GM12878 (cell line): ENCODE results near the gene SPI1. TPM values are rescaled to one million over a fixed set of nuclear protein-coding genes. Genes with fewer than 3 reads are reported as not detected.

Experiments used
- ASH2L ChIP-seq: fragments of 300-600, 200-600 bp; sonication (generic); IDR thresholded peaks from 2 replicates; pipeline ENCODE4 v1.6.1; 2017; ENCODE audit warnings: low read depth, mild to moderate bottlenecking, borderline replicate concordance
- CBFB ChIP-seq: IDR thresholded peaks from 2 replicates; pipeline ENCODE4 v1.6.1; 2016; ENCODE audit warnings: antibody characterized with exemption, low read depth
- CEBPB ChIP-seq, 2 experiments: fragments of 150-350 bp in 1 of 2; IDR thresholded peaks; 2 replicates each; pipeline ENCODE4 v1.6.1; 2012 to 2014; ENCODE audit warnings: low read depth in 2 of 2, low read length in 2 of 2, borderline replicate concordance in 1 of 2, inconsistent platforms in 1 of 2
- CHD2 ChIP-seq: IDR thresholded peaks from 2 replicates; pipeline ENCODE4 v1.6.1; 2011; ENCODE audit warnings: low read depth, low read length, improper control_type of control experiment, borderline replicate concordance
- JUNB ChIP-seq: IDR thresholded peaks from 2 replicates; pipeline ENCODE4 v1.6.1; 2016; ENCODE audit warnings: antibody characterized with exemption, mild to moderate bottlenecking
- POLR2AphosphoS5 ChIP-seq: IDR thresholded peaks from 2 replicates; pipeline ENCODE4 v1.6.1; 2011; ENCODE audit warnings: mild to moderate bottlenecking, low read length, inconsistent platforms
- RFX5 ChIP-seq: IDR thresholded peaks from 2 replicates; pipeline ENCODE4 v1.6.1; 2011; ENCODE audit warnings: low read depth, low read length, improper control_type of control experiment
- SIN3A ChIP-seq: IDR thresholded peaks from 2 replicates; pipeline ENCODE4 v1.6.1; 2012; ENCODE audit warnings: low read depth, low read length, improper control_type of control experiment
- TCF7 ChIP-seq: IDR thresholded peaks from 2 replicates; pipeline ENCODE4 v1.6.1; 2014; ENCODE audit warnings: antibody characterized with exemption, borderline replicate concordance
- YBX1 ChIP-seq: fragments of 450-650 bp; IDR thresholded peaks from 2 replicates; pipeline ENCODE4 v1.6.1; 2016; ENCODE audit warnings: antibody characterized with exemption
- ZNF207 ChIP-seq: fragments of 450-650 bp; IDR thresholded peaks from 2 replicates; pipeline ENCODE4 v1.6.1; 2014; ENCODE audit warnings: antibody characterized with exemption, mild to moderate bottlenecking, borderline replicate concordance
- polyA plus RNA-seq, 11 experiments: library from polyadenylated mRNA; depleted of rRNA in 4 of 11; unstranded in 6 of 11; stranded (reverse) in 5 of 11; fragments of >200 nt; fragmentation: Nextera tagmentation in 4 of 11; fragmentation: Illumina TruSeq in 1 of 11; extraction: Ambion mirVana in 4 of 11; extraction: Trizol in 1 of 11; gene quantifications; 1 replicate in 1 of 11; 2 replicates in 10 of 11; pipeline versions ENCODE4 v1.2.1 to v1.2.3, GENCODE V29; 2011 to 2016; ENCODE audit warnings: inconsistent platforms in 2 of 11, missing spikeins in 2 of 11, low read depth in 1 of 11
- total RNA-seq, 4 experiments: library from RNA; depleted of rRNA in 3 of 4; stranded (reverse); fragments of >200 nt in 3 of 4; fragmentation: Illumina TruSeq in 1 of 4; extraction: Trizol in 1 of 4; gene quantifications; 2 replicates each; pipeline versions ENCODE4 v1.2.1 to v1.2.3, GENCODE V29; 2013 to 2021
- TF ChIP-seq, protein P1 (sequence below): fragments of 450-650 bp; IDR thresholded peaks from 2 replicates; pipeline ENCODE4 v1.6.1; 2017; ENCODE audit warnings: mild to moderate bottlenecking, moderate library complexity
- TF ChIP-seq, protein P2 (sequence below): IDR thresholded peaks from 2 replicates; pipeline ENCODE4 v1.6.1; 2011; ENCODE audit warnings: borderline replicate concordance, low read depth, mild to moderate bottlenecking, moderate library complexity, low read length; ENCODE audit not compliant: insufficient read depth, poor library complexity, severe bottlenecking
- TF ChIP-seq, protein P3 (sequence below): fragments of 450-650 bp; IDR thresholded peaks from 2 replicates; pipeline ENCODE4 v1.6.1; 2017; ENCODE audit warnings: mild to moderate bottlenecking
- TF ChIP-seq, protein P4 (sequence below): IDR thresholded peaks from 2 replicates; pipeline ENCODE4 v1.6.1; 2012; ENCODE audit warnings: mild to moderate bottlenecking, low read depth, low read length
- TF ChIP-seq, protein P5 (sequence below): IDR thresholded peaks from 2 replicates; pipeline ENCODE4 v1.6.1; 2011; ENCODE audit warnings: mild to moderate bottlenecking, low read depth, low read length, moderate library complexity; ENCODE audit not compliant: insufficient replicate concordance

Gene SPI1
- total and polyA plus RNA-seq, 10 of the 15 experiments (the other 5 are each of a cell fraction or from before 2014, with no cell fraction given): 0.05 to 31.1 (median 9.7) TPM

DNA sequence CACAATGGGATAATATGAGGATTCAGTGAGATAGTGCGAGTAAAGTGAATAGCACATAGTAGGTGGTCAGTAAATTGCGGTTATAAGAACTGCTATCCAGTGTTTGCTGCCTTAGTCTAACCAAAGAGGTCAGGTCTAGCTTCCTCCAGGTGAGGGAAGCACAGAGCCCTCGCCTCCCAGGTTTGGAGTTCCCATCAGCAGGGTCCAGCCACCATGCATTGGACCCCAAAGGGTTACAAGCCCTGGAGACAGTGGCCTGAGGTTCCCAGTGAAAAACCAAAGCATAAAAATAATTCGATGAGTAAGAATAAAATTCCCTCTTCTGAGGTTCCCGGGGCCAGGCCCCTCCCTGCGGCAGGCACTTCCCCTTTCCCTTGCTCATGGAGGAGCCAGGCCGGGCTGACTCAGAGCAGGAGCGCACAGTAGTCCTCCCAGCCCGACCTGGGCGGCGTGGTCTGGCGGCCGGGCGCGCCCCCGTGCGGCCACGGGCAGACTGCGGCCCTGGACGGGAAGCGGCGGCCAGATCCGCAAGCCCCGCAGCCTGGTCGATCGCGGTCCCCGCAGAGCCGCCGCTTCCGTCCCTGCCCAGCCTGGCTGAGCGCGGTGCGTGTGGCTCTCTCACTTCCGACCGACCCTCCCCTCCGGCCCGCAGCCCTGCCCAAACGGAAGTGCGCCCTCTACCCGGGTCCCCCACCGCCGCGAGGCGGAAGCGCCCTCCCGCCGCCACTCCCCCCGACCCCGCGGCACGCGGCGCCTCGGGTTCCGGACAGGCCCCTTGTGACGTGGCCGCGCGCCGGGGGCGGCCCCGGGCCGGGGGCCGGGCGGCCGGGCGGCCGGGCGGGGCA is 29.6 kb upstream of the SPI1 start, which contains the start of gene SLC39A13 (continued):
- TF ChIP-seq, protein P1, sequence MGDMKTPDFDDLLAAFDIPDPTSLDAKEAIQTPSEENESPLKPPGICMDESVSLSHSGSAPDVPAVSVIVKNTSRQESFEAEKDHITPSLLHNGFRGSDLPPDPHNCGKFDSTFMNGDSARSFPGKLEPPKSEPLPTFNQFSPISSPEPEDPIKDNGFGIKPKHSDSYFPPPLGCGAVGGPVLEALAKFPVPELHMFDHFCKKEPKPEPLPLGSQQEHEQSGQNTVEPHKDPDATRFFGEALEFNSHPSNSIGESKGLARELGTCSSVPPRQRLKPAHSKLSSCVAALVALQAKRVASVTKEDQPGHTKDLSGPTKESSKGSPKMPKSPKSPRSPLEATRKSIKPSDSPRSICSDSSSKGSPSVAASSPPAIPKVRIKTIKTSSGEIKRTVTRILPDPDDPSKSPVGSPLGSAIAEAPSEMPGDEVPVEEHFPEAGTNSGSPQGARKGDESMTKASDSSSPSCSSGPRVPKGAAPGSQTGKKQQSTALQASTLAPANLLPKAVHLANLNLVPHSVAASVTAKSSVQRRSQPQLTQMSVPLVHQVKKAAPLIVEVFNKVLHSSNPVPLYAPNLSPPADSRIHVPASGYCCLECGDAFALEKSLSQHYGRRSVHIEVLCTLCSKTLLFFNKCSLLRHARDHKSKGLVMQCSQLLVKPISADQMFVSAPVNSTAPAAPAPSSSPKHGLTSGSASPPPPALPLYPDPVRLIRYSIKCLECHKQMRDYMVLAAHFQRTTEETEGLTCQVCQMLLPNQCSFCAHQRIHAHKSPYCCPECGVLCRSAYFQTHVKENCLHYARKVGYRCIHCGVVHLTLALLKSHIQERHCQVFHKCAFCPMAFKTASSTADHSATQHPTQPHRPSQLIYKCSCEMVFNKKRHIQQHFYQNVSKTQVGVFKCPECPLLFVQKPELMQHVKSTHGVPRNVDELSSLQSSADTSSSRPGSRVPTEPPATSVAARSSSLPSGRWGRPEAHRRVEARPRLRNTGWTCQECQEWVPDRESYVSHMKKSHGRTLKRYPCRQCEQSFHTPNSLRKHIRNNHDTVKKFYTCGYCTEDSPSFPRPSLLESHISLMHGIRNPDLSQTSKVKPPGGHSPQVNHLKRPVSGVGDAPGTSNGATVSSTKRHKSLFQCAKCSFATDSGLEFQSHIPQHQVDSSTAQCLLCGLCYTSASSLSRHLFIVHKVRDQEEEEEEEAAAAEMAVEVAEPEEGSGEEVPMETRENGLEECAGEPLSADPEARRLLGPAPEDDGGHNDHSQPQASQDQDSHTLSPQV: peak; percentile 93
- TF ChIP-seq TCF7 (no peak), CEBPB (IDR thresholded peaks at IDR 0.05; ENCODE audit: borderline replicate concordance in 1 of 2, low read depth in 2 of 2, low read length in 2 of 2) (no peak), ASH2L (peak; percentile 41; the same call in 1 of the 2 replicates), SIN3A (peak; percentile 68; the same call in 1 of the 2 replicates), POLR2AphosphoS5 (peak; percentile 58; the same call in 1 of the 2 replicates), ZNF207 (peak; percentile 100), CBFB (0 out of 2 replicates have a peak, but pooled peaks have one; percentile 43), YBX1 (no peak), RFX5 (no peak; the same call in 1 of the 2 replicates), JUNB (peak; percentile 55; the same call in 1 of the 2 replicates), CHD2 (peak; percentile 39; the same call in 1 of the 2 replicates)
- TF ChIP-seq, protein P2, sequence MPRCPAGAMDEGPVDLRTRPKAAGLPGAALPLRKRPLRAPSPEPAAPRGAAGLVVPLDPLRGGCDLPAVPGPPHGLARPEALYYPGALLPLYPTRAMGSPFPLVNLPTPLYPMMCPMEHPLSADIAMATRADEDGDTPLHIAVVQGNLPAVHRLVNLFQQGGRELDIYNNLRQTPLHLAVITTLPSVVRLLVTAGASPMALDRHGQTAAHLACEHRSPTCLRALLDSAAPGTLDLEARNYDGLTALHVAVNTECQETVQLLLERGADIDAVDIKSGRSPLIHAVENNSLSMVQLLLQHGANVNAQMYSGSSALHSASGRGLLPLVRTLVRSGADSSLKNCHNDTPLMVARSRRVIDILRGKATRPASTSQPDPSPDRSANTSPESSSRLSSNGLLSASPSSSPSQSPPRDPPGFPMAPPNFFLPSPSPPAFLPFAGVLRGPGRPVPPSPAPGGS: peak; percentile 90
- TF ChIP-seq, protein P3, sequence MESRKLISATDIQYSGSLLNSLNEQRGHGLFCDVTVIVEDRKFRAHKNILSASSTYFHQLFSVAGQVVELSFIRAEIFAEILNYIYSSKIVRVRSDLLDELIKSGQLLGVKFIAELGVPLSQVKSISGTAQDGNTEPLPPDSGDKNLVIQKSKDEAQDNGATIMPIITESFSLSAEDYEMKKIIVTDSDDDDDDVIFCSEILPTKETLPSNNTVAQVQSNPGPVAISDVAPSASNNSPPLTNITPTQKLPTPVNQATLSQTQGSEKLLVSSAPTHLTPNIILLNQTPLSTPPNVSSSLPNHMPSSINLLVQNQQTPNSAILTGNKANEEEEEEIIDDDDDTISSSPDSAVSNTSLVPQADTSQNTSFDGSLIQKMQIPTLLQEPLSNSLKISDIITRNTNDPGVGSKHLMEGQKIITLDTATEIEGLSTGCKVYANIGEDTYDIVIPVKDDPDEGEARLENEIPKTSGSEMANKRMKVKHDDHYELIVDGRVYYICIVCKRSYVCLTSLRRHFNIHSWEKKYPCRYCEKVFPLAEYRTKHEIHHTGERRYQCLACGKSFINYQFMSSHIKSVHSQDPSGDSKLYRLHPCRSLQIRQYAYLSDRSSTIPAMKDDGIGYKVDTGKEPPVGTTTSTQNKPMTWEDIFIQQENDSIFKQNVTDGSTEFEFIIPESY: peak; percentile 90; the same call in 1 of the 2 replicates
- TF ChIP-seq, protein P4, sequence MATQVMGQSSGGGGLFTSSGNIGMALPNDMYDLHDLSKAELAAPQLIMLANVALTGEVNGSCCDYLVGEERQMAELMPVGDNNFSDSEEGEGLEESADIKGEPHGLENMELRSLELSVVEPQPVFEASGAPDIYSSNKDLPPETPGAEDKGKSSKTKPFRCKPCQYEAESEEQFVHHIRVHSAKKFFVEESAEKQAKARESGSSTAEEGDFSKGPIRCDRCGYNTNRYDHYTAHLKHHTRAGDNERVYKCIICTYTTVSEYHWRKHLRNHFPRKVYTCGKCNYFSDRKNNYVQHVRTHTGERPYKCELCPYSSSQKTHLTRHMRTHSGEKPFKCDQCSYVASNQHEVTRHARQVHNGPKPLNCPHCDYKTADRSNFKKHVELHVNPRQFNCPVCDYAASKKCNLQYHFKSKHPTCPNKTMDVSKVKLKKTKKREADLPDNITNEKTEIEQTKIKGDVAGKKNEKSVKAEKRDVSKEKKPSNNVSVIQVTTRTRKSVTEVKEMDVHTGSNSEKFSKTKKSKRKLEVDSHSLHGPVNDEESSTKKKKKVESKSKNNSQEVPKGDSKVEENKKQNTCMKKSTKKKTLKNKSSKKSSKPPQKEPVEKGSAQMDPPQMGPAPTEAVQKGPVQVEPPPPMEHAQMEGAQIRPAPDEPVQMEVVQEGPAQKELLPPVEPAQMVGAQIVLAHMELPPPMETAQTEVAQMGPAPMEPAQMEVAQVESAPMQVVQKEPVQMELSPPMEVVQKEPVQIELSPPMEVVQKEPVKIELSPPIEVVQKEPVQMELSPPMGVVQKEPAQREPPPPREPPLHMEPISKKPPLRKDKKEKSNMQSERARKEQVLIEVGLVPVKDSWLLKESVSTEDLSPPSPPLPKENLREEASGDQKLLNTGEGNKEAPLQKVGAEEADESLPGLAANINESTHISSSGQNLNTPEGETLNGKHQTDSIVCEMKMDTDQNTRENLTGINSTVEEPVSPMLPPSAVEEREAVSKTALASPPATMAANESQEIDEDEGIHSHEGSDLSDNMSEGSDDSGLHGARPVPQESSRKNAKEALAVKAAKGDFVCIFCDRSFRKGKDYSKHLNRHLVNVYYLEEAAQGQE: no peak
- TF ChIP-seq, protein P5, sequence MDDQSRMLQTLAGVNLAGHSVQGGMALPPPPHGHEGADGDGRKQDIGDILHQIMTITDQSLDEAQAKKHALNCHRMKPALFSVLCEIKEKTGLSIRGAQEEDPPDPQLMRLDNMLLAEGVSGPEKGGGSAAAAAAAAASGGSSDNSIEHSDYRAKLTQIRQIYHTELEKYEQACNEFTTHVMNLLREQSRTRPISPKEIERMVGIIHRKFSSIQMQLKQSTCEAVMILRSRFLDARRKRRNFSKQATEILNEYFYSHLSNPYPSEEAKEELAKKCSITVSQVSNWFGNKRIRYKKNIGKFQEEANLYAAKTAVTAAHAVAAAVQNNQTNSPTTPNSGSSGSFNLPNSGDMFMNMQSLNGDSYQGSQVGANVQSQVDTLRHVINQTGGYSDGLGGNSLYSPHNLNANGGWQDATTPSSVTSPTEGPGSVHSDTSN: no peak
